ENCODE measurements around the gene NFIA. TPM values are rescaled to one million over a fixed set of nuclear protein-coding genes. Genes with fewer than 3 reads are reported as not detected.

The NFIA gene
- total RNA-seq, 2 donors from 2014 or later: 17.3 to 27.3 TPM

DNA sequence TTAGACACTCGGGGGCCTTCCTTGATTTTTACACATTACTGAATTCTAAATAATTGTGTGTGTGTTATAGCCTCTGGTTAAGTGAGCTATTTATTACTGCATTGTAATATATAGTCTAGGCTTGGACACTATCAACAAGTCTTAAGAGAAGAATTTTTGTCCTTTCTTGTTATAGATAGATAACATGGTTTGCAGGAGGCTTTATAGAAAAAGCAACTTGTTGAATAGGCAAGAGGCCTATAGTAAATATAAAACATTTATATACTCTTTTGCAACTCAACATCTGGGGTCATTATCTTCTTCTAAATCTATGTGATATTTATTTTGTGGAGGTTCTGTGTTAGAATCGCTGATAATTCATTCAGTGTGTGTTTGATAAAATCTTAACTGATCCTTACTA is 293.8 kb downstream of the NFIA start:
- Mint-ChIP-seq H3K4me1 (ENCODE audit: low read depth) (no peaks in the 10 kb centered on the region), H3K9me3 (no peaks in the 10 kb centered on the region), H3K27ac (no peak overlapping the region), H3K36me3 (ENCODE audit: insufficient read depth in 2 of 2) (no peaks in the 10 kb centered on the region), H3K27me3 (ENCODE audit: low read depth) (no peaks in the 10 kb centered on the region), H3K4me3 (no peak overlapping the region)
- no peak for DNase-seq
- no peak for ATAC-seq (replicated peaks in 1 of 2)

DNA sequence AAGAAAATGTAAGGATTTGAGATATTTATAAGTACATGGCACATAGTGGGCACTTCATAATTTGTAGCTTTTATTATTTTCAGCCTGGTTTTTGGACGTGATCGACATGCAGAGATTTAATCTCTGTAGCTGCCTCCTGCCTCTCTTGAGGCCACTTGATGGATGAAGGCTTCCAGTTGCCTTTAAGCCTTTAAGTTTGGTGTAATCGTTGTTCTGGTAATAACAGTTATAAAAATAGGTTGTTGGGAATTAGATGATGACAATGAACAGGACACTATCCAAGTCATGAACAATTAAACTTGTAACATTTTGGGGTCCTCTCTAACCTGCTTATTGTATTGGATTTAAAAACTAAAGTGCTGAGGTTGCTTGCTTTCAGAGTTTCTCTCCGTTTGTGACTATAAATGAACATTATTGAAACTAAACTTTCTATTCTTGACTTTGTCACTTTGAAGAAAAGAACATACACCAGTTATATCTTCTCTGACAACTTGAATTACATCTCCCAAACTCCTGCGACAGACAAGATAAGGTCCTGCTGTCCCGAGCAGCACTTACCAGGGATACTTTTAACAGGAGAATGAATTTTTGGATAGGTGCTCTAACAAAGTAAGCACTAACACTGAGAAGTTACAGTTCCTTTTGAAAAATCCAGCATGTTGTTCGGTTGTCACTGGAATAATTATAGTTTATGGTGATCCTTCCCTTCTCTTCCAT is 295.0 kb downstream of the NFIA start:
- Mint-ChIP-seq H3K27ac (no peak overlapping the region), H3K9me3 (no peaks in the 10 kb centered on the region), H3K27me3 (ENCODE audit: low read depth) (no peaks in the 10 kb centered on the region), H3K36me3 (ENCODE audit: insufficient read depth in 2 of 2) (no peaks in the 10 kb centered on the region), H3K4me1 (ENCODE audit: low read depth) (no peaks in the 10 kb centered on the region), H3K4me3 (no peak overlapping the region)
- no peak for DNase-seq
- ATAC-seq (replicated peaks in 1 of 2): no peak

DNA sequence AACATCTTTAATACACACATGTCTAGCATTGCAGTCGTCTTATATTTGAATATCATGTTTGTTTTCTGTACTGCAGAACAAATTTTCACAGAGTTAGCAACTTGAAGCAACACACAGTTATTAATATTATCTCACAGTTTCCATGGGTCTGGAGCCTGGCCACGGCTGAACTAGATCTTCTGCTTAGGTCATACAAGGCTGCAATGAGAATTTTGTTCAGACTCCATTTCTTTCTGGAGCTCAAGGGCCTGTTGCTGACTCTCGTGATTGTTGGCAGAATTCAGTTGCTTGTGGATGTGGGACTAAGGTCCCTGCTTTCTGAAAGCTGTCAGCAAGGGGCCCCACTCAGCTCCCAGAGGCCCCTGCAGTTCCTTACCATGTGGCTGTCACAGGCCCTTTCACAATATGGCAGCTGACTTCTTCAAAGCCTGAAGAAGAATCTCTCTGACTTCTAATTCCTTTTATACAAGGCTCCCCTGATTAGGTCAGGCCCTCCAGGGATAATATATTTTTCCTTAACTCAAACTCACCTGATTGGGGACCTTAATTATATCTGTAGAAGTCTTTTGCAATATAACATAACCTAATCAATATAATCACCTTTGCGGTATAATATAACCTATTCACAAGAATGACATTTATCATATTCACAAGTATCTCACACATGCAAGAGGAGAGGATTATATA is 296.3 kb downstream of the NFIA start:
- Mint-ChIP-seq H3K4me1 (ENCODE audit: low read depth) (no peaks in the 10 kb centered on the region), H3K27ac (no peak overlapping the region), H3K36me3 (ENCODE audit: insufficient read depth in 2 of 2) (no peaks in the 10 kb centered on the region), H3K4me3 (no peak overlapping the region), H3K27me3 (ENCODE audit: low read depth) (no peaks in the 10 kb centered on the region), H3K9me3 (no peaks in the 10 kb centered on the region)
- no peak for ATAC-seq (replicated peaks in 1 of 2)
- DNase-seq: no peak

DNA sequence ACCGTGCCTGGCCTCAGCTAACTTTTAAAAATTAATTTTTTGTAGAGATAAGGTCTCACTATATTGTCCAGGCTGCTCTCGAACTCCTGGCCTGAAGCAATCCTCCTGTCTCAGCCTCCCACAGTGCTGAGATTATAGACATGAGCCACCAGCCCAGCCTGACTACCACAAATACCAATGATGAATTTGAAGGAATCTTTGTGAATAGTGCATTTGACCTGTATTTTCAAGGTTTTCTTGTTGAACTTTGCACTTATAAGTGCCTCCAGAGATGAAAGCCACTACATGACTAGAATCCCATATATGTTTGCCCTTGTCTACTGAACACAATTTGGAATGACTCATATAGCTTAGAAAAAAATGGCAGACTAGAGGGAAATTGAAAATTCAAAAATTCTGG is 297.3 kb downstream of the NFIA start:
- ATAC-seq (replicated peaks in 1 of 2): no peak
- no peaks in the 10 kb centered on the region for H3K4me1 Mint-ChIP-seq (ENCODE audit: low read depth)
- no peaks in the 10 kb centered on the region for H3K9me3 Mint-ChIP-seq
- no peak for DNase-seq
- H3K4me3 Mint-ChIP-seq: no peak overlapping the region
- no peak overlapping the region for H3K27ac Mint-ChIP-seq
- peaks cover 0 to 2% of the 10 kb centered on the region in 2 donors for H3K36me3 Mint-ChIP-seq (ENCODE audit: insufficient read depth in 2 of 2)
- H3K27me3 Mint-ChIP-seq (ENCODE audit: low read depth): no peaks in the 10 kb centered on the region

DNA sequence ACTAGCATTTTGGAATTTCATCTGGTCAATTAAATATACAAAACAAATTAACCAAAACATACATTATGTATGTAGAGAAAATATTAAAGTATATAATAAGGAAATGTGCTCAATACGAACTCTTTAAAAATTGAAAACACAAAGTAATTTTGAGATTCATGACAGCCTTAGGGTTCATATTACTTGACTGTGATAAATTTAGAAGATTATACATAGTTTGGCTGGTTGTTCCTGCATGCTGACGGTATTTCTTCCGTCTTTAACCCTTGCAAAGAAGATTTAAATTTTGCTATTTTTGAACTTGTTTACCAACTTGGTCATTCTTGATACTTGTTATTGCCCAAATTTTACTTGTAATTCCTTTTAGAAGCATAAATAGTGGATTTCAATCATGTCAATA is 298.2 kb downstream of the NFIA start:
- Mint-ChIP-seq H3K4me1 (ENCODE audit: low read depth) (no peaks in the 10 kb centered on the region), H3K27ac (no peak overlapping the region), H3K27me3 (ENCODE audit: low read depth) (no peaks in the 10 kb centered on the region), H3K4me3 (no peak overlapping the region), H3K9me3 (no peaks in the 10 kb centered on the region), H3K36me3 (ENCODE audit: insufficient read depth in 2 of 2) (peaks cover 0 to 2% of the 10 kb centered on the region in 2 donors)
- no peak for ATAC-seq (replicated peaks in 1 of 2)
- no peak for DNase-seq

- no peaks in the 10 kb centered on the region for H3K9me3 Mint-ChIP-seq
- no peaks in the 10 kb centered on the region for H3K27me3 Mint-ChIP-seq (ENCODE audit: low read depth)
- DNase-seq (no peak), ATAC-seq (replicated peaks in 1 of 2) (no peak)
- H3K36me3 Mint-ChIP-seq (ENCODE audit: insufficient read depth in 2 of 2): peaks cover 2 to 4% of the 10 kb centered on the region in 2 donors
- H3K4me1 Mint-ChIP-seq (ENCODE audit: low read depth): peaks cover 22% of the 10 kb centered on the region
- H3K4me3 Mint-ChIP-seq: no peak overlapping the region
- H3K27ac Mint-ChIP-seq: no peak overlapping the region
These were observed 304.0 kb downstream of the NFIA start for GRCh38 chr1:61386323-61386722.

GRCh38 chr1:61386770-61387169 is 304.4 kb downstream of the NFIA start:
- peaks cover 2 to 4% of the 10 kb centered on the region in 2 donors for H3K36me3 Mint-ChIP-seq (ENCODE audit: insufficient read depth in 2 of 2)
- no peak for ATAC-seq (replicated peaks in 1 of 2)
- peaks cover 22% of the 10 kb centered on the region for H3K4me1 Mint-ChIP-seq (ENCODE audit: low read depth)
- no peaks in the 10 kb centered on the region for H3K27me3 Mint-ChIP-seq (ENCODE audit: low read depth)
- no peak overlapping the region for H3K27ac Mint-ChIP-seq
- H3K9me3 Mint-ChIP-seq: no peaks in the 10 kb centered on the region
- no peak for DNase-seq
- no peak overlapping the region for H3K4me3 Mint-ChIP-seq

- H3K36me3 Mint-ChIP-seq (ENCODE audit: insufficient read depth in 2 of 2): peaks cover 2 to 4% of the 10 kb centered on the region in 2 donors
- ATAC-seq (replicated peaks in 1 of 2) (peak; percentile 52 to 62), DNase-seq (no peak)
- H3K27me3 Mint-ChIP-seq (ENCODE audit: low read depth): no peaks in the 10 kb centered on the region
- H3K9me3 Mint-ChIP-seq: no peaks in the 10 kb centered on the region
- peaks cover 22% of the 10 kb centered on the region for H3K4me1 Mint-ChIP-seq (ENCODE audit: low read depth)
- H3K4me3 Mint-ChIP-seq: peak overlapping the region in 1 of 2 donors; percentile 33
- H3K27ac Mint-ChIP-seq: no peak overlapping the region
These were observed 305.5 kb downstream of the NFIA start for GRCh38 chr1:61387829-61388228.

DNA sequence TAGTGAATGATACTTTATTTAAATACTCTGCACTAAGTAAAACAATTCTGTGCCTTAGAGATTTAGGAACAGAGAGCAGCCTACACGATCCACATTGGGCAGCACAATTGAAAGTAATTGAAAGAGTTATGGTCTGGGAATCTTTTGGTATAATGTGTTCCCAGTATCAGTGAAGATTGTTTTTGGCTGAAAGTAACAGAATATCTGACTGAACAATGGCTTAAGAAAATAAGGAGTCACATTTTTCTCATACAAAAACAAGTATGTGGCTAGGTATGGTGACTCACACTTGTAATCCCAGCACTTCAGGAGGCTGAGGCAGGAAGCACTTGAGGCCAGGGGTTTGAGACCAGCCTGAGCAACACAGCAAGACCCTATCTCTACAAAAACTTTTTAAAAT is 306.2 kb downstream of the NFIA start:
- ATAC-seq (replicated peaks in 1 of 2): no peak

DNA sequence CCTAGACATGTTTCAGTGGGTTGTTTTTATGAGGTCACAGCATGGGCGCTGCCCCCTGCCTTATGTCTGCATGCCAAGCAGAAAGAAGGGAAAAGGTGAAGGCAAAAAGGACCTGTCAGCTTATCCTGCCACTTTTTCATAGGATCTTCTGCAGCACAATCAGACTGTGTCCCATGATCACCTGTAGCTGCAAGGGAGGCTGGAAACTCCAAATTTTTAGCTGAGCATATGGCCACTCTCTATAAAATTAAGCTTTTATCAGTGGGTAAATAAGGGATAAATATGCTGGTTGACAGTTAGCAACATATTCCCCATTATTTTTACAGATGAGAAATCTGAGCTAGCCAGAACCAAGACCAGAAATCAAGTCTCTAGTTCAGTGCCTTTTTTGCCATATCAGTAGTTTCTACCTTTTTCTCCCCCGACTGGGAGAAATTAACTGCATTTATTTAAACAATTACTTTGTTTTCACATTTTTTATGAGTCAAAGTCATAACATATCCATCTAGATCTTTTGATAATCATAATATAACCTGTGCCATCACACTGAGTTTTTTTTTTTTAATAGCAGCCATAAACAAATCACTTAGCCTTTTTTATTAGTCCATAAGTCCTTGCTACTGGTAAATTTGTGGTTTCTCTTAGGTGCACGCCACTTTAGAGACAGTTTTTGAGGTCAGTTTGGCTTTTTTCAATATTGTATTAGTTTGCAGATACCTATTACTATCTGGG is 307.0 kb downstream of the NFIA start:
- Mint-ChIP-seq H3K27ac (no peak overlapping the region), H3K4me3 (no peak overlapping the region), H3K4me1 (ENCODE audit: low read depth) (peaks cover 22% of the 10 kb centered on the region), H3K9me3 (no peaks in the 10 kb centered on the region), H3K36me3 (ENCODE audit: insufficient read depth in 2 of 2) (peaks cover 0 to 4% of the 10 kb centered on the region in 2 donors), H3K27me3 (ENCODE audit: low read depth) (no peaks in the 10 kb centered on the region)
- no peak for ATAC-seq (replicated peaks in 1 of 2)
- no peak for DNase-seq

More for the DNA sequence above, 306.2 kb downstream of the NFIA start:
- Mint-ChIP-seq H3K36me3 (ENCODE audit: insufficient read depth in 2 of 2) (peaks cover 2 to 4% of the 10 kb centered on the region in 2 donors), H3K9me3 (no peaks in the 10 kb centered on the region), H3K27me3 (ENCODE audit: low read depth) (no peaks in the 10 kb centered on the region), H3K27ac (no peak overlapping the region), H3K4me1 (ENCODE audit: low read depth) (peaks cover 22% of the 10 kb centered on the region), H3K4me3 (no peak overlapping the region)
- DNase-seq: no peak

- no peaks in the 10 kb centered on the region for H3K9me3 Mint-ChIP-seq
- no peak for ATAC-seq (replicated peaks in 1 of 2)
These were observed 307.8 kb downstream of the NFIA start for GRCh38 chr1:61389926-61390845.

DNA sequence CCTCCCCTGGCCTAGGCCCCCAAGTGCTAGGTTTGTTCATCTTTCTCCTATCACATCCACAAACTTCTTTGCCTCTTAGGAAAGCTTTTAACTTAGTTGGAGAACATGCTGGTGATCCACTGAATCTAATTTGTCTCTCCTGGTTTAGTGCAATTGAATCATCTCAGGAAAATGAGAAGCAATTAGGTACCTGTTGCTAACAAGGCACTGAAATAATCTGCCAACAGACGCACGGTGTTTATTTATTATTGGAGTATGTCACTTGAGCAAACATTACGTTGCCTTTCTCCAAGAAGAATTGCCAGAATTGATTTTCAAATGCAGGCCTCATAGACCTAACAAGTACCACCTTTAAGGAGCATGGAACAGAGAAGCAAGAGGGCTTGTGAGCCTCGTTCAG is 309.4 kb downstream of the NFIA start:
- Mint-ChIP-seq H3K36me3 (ENCODE audit: insufficient read depth in 2 of 2) (peaks cover 0 to 4% of the 10 kb centered on the region in 2 donors), H3K9me3 (no peaks in the 10 kb centered on the region), H3K4me3 (no peak overlapping the region), H3K4me1 (ENCODE audit: low read depth) (peaks cover 22% of the 10 kb centered on the region), H3K27ac (no peak overlapping the region), H3K27me3 (ENCODE audit: low read depth) (no peaks in the 10 kb centered on the region)
- DNase-seq (no peak), ATAC-seq (replicated peaks in 1 of 2) (no peak)

More at GRCh38 chr1:61389926-61390845, 307.8 kb downstream of the NFIA start:
- Mint-ChIP-seq H3K27me3 (ENCODE audit: low read depth) (no peaks in the 10 kb centered on the region), H3K4me3 (no peak overlapping the region), H3K4me1 (ENCODE audit: low read depth) (peaks cover 22% of the 10 kb centered on the region), H3K36me3 (ENCODE audit: insufficient read depth in 2 of 2) (peaks cover 0 to 4% of the 10 kb centered on the region in 2 donors), H3K27ac (no peak overlapping the region)
- no peak for DNase-seq
